Activated CD8-positive, alpha-beta T cell treated with anti-CD3 and anti-CD28 coated beads for 36 hours (primary cell): ENCODE results near the gene AGT. TPM values are rescaled to one million over a fixed set of nuclear protein-coding genes. Genes with fewer than 3 reads are reported as not detected.

Experiments
- ATAC-seq: fragments of 200-7000 bp; cut with Tn5 transposase; one replicate; pipeline ENCODE4 v1.10.0; 2021; ENCODE audit warnings: mild to moderate bottlenecking, moderate library complexity
- CTCF ChIA-PET: fragments of 350-600 bp; sonication (Branson Sonifier 250); formaldehyde crosslinking; loops from one replicate; lab custom pipeline; 2021; ENCODE audit warnings: antibody characterized with exemption; lab: Charles Lee
- POLR2A ChIA-PET: fragments of 350-600 bp; sonication (Branson Sonifier 250); formaldehyde crosslinking; loops from one replicate; lab custom pipeline; 2021; ENCODE audit warnings: antibody characterized with exemption; lab: Charles Lee
- DNase-seq: peaks from one replicate; pipeline ENCODE4 v3.0.0-alpha.2; 2020
- H3K27ac Mint-ChIP-seq: one replicate; pipeline ENCODE4 v1.8.0; 2021; ENCODE audit warnings: mild to moderate bottlenecking, mixed read lengths
- H3K27me3 Mint-ChIP-seq: one replicate; pipeline ENCODE4 v1.8.0; 2021; ENCODE audit warnings: mixed read lengths
- H3K36me3 Mint-ChIP-seq: one replicate; pipeline ENCODE4 v1.8.0; 2021; ENCODE audit warnings: low read depth, mixed read lengths
- H3K4me1 Mint-ChIP-seq: one replicate; pipeline ENCODE4 v1.8.0; 2021; ENCODE audit warnings: low read depth, mixed read lengths
- H3K4me3 Mint-ChIP-seq: one replicate; pipeline ENCODE4 v1.8.0; 2021; ENCODE audit warnings: mild to moderate bottlenecking, moderate library complexity, mixed read lengths
- H3K9me3 Mint-ChIP-seq: one replicate; pipeline ENCODE4 v1.8.0; 2021; ENCODE audit warnings: mixed read lengths
- CTCF ChIP-seq: fragments of 200-600 bp; IDR thresholded peaks from one replicate; pipeline ENCODE4 v1.8.0; 2022; ENCODE audit warnings: antibody characterized with exemption, mild to moderate bottlenecking
- intact Hi-C: fragments of 100-400 bp; cut with micrococcal nuclease; formaldehyde crosslinking; loops from one replicate; pipeline ENCODE4 v1.10.0; 2022
- total RNA-seq, 2 experiments: library from RNA; stranded (reverse); gene quantifications; one replicate each; pipeline ENCODE4 v1.2.3, GENCODE V29; 2021

The AGT gene
- total RNA-seq, 2 experiments from 2014 or later: not detected

DNA sequence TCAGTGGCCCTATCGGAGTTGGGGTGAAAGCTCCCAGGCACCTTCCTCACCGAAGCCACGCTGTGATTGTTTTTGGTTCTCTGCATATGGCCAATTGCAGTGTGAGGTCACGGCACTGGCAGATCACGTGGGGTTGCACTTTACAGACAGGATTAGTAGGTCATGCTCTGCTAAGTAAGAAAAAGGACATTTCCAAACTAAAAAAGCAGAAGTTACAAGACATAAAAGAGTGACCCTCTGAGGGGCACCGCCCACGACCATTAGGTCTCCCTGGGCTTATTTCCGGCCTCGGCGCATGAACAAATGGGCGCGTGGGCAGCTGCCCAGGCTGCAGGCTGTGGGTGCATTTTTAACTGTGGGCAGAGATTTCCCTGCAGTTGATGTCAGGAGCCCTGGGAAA lies 35.2 kb upstream of the AGT start:
- Mint-ChIP-seq H3K9me3 (no peaks in the 10 kb centered on the region), H3K36me3 (no peaks in the 10 kb centered on the region), H3K27ac (no peak overlapping the region), H3K4me1 (peaks cover 11% of the 10 kb centered on the region), H3K4me3 (no peak overlapping the region), H3K27me3 (no peaks in the 10 kb centered on the region)
- intact Hi-C loops: no loop called here
- ChIA-PET CTCF (no interaction called here), POLR2A (no interaction called here)
- TF ChIP-seq CTCF: no peak
- DNase-seq (no peak), ATAC-seq (no peak)

DNA sequence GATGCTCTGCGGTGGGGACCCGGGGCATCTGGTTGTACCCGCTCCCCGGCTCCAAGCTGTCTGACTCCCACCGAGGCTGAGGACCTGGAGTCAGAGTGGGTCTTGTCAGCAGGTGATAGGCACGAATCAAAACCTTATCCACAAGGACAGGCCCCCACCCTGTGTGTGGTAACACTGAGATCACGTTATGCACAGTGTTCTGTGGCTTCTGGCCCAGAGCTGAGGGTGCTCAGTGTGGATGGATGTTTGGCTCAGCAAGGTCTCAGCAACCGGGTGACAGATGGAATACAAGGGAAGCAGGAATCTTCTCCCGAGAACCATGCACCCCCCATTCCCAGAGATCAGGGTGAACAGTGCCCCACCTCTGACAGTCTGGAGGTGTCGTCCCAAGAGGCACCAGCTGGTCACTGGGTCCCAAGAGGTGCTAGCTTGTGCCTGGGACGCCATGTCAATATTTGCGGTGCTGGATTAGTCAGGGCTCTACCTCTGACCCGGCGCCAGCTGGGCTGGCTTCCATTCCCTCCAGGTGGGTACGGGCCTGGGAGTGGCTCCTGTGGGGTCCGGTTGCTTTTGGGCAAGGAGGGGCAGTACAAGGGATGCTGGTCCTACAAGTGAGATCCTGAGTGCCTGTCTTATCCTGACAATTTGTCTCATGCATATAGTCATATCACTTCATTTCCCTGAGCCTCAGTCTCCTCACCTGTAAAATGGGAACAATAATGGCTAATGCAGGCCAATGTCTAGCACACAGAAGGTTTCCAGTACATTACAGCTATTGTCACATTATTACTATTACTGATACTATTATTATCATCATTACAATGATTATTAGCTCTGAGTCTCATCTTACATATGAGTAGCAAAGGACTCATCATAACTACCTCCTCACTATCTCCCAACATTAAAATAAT lies 34.2 kb upstream of the AGT start:
- intact Hi-C loops: no loop called here
- Mint-ChIP-seq H3K36me3 (no peaks in the 10 kb centered on the region), H3K27ac (no peak overlapping the region), H3K4me1 (peaks cover 3% of the 10 kb centered on the region), H3K4me3 (no peak overlapping the region), H3K9me3 (no peaks in the 10 kb centered on the region), H3K27me3 (no peaks in the 10 kb centered on the region)
- ATAC-seq (no peak), DNase-seq (no peak)
- CTCF ChIA-PET: no interaction called here
- POLR2A ChIA-PET: no interaction called here
- TF ChIP-seq CTCF: no peak

- no peaks in the 10 kb centered on the region for H3K36me3 Mint-ChIP-seq
- ChIA-PET CTCF (no interaction called here), POLR2A (no interaction called here)
- no peaks in the 10 kb centered on the region for H3K27me3 Mint-ChIP-seq
- H3K9me3 Mint-ChIP-seq: no peaks in the 10 kb centered on the region
- no peak within 1 kb of the TSS for H3K4me3 Mint-ChIP-seq
- intact Hi-C loops: no loop called here
- no peaks in the 10 kb centered on the region for H3K4me1 Mint-ChIP-seq
- TF ChIP-seq CTCF: no peak
- no peak for DNase-seq
- ATAC-seq: no peak
- no peak within 1 kb of the TSS for H3K27ac Mint-ChIP-seq
These were observed 33.3 kb upstream of the AGT start, which contains the start of gene CAPN9 for GRCh38 chr1:230747127-230747730. TSS of gene CAPN9 (plus strand) at chr1:230747388. CDS start at chr1:230747497, 109 bp downstream.

GRCh38 chr1:230746617-230747016 lies 32.7 kb upstream of the AGT start:
- ChIA-PET POLR2A (no interaction called here), CTCF (no interaction called here)
- ATAC-seq: no peak
- H3K9me3 Mint-ChIP-seq: no peaks in the 10 kb centered on the region
- H3K36me3 Mint-ChIP-seq: no peaks in the 10 kb centered on the region
- no peak overlapping the region for H3K27ac Mint-ChIP-seq
- intact Hi-C loops: no loop called here
- no peaks in the 10 kb centered on the region for H3K27me3 Mint-ChIP-seq
- no peak for TF ChIP-seq CTCF
- DNase-seq: no peak
- no peaks in the 10 kb centered on the region for H3K4me1 Mint-ChIP-seq
- H3K4me3 Mint-ChIP-seq: no peak overlapping the region

- Mint-ChIP-seq H3K9me3 (no peaks in the 10 kb centered on the region), H3K4me1 (no peaks in the 10 kb centered on the region), H3K36me3 (no peaks in the 10 kb centered on the region), H3K4me3 (no peak overlapping the region), H3K27me3 (no peaks in the 10 kb centered on the region), H3K27ac (no peak overlapping the region)
- intact Hi-C loops: no loop called here
- no peak for TF ChIP-seq CTCF
- ATAC-seq: no peak
- ChIA-PET POLR2A (no interaction called here), CTCF (no interaction called here)
- no peak for DNase-seq
These were observed 31.1 kb upstream of the AGT start for GRCh38 chr1:230745071-230745470.
